KMS-11 (cell line): Measurements from ENCODE around the gene PRMT9.

Source experiments
- H2AFZ ChIP-seq: fragments of 200-600 bp; sonication (generic); 2 replicates; pipeline ENCODE4 v1.6.1; 2016; ENCODE audit warnings: antibody characterized with exemption, mixed run types, low read depth
- H3K27ac ChIP-seq: fragments of 200-600 bp; sonication (generic); 2 replicates; pipeline ENCODE4 v1.6.1; 2016; ENCODE audit warnings: mild to moderate bottlenecking, mixed run types
- H3K27me3 ChIP-seq: fragments of 200-600 bp; sonication (generic); 2 replicates; pipeline ENCODE4 v1.6.1; 2017; ENCODE audit warnings: mild to moderate bottlenecking, low read depth, mixed run types, moderate library complexity; ENCODE audit not compliant: insufficient read depth
- H3K36me3 ChIP-seq: fragments of 200-600 bp; sonication (generic); 2 replicates; pipeline ENCODE4 v1.6.1; 2017; ENCODE audit warnings: mild to moderate bottlenecking, mixed run types; ENCODE audit not compliant: insufficient read depth
- H3K4me1 ChIP-seq: fragments of 200-600 bp; sonication (generic); 2 replicates; pipeline ENCODE4 v1.6.1; 2016; ENCODE audit warnings: mild to moderate bottlenecking, low read depth, mixed run types; ENCODE audit not compliant: poor library complexity, severe bottlenecking
- H3K4me2 ChIP-seq: fragments of 200-600 bp; sonication (generic); 2 replicates; pipeline ENCODE4 v1.7.0; 2016; ENCODE audit warnings: mild to moderate bottlenecking, mixed run types
- H3K4me3 ChIP-seq: fragments of 200-600 bp; sonication (generic); IDR thresholded peaks from 2 replicates; pipeline ENCODE4 v1.6.1; 2017; ENCODE audit warnings: low read depth, low read length, mixed read lengths; ENCODE audit not compliant: insufficient read depth
- H3K79me2 ChIP-seq: fragments of 200-600 bp; sonication (generic); 2 replicates; pipeline ENCODE4 v1.6.1; 2016; ENCODE audit warnings: low read depth, mixed run types; ENCODE audit not compliant: insufficient read depth
- H3K9ac ChIP-seq: fragments of 200-600 bp; sonication (generic); 2 replicates; pipeline ENCODE4 v1.6.1; 2016; ENCODE audit warnings: mild to moderate bottlenecking, mixed run types
- H4K20me1 ChIP-seq: fragments of 200-600 bp; sonication (generic); 2 replicates; pipeline ENCODE4 v1.6.1; 2016; ENCODE audit warnings: mild to moderate bottlenecking, mixed run types; ENCODE audit not compliant: insufficient read depth
- TF ChIP-seq, protein P1 (sequence below): fragments of 200-600 bp; sonication (generic); conservative IDR thresholded peaks from 2 replicates; pipeline ENCODE4 v1.6.1; 2017; ENCODE audit warnings: low read depth, mild to moderate bottlenecking, antibody characterized with exemption, low read length, moderate library complexity, mixed read lengths

PRMT9 gene

GRCh38 chr4:147633113-147633512 is 50.9 kb downstream of the PRMT9 start:
- Histone ChIP-seq H3K4me3 (no peak overlapping the region), H3K36me3 (no peaks in the 10 kb centered on the region; the same call in 1 of the 2 replicates), H3K4me2 (no peak overlapping the region), H3K27me3 (no peaks in the 10 kb centered on the region), H3K4me1 (no peaks in the 10 kb centered on the region), H3K79me2 (no peaks in the 10 kb centered on the region), H4K20me1 (no peaks in the 10 kb centered on the region), H2AFZ (no peak overlapping the region), H3K27ac (no peak overlapping the region), H3K9ac (no peak overlapping the region)
- TF ChIP-seq, protein P1, sequence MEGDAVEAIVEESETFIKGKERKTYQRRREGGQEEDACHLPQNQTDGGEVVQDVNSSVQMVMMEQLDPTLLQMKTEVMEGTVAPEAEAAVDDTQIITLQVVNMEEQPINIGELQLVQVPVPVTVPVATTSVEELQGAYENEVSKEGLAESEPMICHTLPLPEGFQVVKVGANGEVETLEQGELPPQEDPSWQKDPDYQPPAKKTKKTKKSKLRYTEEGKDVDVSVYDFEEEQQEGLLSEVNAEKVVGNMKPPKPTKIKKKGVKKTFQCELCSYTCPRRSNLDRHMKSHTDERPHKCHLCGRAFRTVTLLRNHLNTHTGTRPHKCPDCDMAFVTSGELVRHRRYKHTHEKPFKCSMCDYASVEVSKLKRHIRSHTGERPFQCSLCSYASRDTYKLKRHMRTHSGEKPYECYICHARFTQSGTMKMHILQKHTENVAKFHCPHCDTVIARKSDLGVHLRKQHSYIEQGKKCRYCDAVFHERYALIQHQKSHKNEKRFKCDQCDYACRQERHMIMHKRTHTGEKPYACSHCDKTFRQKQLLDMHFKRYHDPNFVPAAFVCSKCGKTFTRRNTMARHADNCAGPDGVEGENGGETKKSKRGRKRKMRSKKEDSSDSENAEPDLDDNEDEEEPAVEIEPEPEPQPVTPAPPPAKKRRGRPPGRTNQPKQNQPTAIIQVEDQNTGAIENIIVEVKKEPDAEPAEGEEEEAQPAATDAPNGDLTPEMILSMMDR, result no peak

DNA sequence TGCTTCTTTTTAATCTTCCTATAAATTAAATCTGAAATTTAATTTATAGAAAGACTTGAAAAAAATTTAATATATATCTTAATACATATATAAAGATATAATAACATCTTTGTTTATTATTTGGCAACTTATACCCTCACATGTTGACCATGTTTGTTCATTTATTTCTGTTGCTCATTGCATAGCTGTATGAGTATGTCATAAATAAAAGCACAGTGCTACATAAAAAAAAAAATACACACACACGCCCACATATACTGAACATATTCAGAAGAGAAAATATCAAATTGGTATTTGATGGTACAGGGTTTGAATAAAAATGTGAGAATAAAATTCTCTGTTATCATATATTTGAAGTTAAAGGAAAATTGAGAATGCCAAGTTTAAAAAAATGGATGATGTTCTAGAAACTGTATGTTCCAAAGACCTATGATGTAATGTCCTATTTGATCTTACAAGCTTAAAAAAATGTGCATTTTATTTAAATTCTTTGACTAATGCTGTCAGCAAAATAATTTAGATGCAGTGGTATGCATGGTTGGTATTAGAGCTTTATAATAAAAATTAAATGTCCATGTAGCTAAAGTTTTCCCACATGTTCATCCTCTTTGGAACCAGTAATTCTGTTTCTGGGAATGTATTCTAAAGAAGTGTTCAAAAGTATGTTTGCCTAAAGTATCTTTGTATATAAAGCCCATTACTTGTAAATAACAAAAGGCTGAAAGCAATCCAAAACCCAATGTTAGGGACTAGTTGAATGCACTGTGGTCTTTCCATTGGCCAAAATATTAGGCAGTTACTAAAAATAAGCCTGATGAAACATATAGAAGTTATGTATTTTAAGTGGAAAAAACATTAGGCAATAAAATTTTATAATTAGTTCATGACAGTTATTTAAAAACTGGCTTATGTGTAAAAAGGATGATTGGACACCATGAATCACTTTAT is 53.9 kb downstream of the PRMT9 start:
- Histone ChIP-seq H2AFZ (no peak overlapping the region), H3K9ac (no peak overlapping the region), H3K4me3 (no peak overlapping the region), H3K36me3 (no peaks in the 10 kb centered on the region; the same call in 1 of the 2 replicates), H3K79me2 (no peaks in the 10 kb centered on the region), H3K4me1 (no peaks in the 10 kb centered on the region), H3K27ac (no peak overlapping the region), H3K4me2 (no peak overlapping the region), H3K27me3 (no peaks in the 10 kb centered on the region), H4K20me1 (no peaks in the 10 kb centered on the region)
- TF ChIP-seq, protein P1, result no peak

- H3K36me3 ChIP-seq, result 0 out of 2 replicates have a peak, but pooled peaks cover 7% of the 10 kb centered on the region
- H3K79me2 ChIP-seq, result no peaks in the 10 kb centered on the region
- H3K27me3 ChIP-seq, result no peaks in the 10 kb centered on the region
- H3K27ac ChIP-seq, result no peak overlapping the region
- TF ChIP-seq, protein P1, result no peak
- H4K20me1 ChIP-seq, result no peaks in the 10 kb centered on the region
- no peak overlapping the region for H3K4me2 ChIP-seq
- H3K4me3 ChIP-seq, result no peak overlapping the region
- no peak overlapping the region for H3K9ac ChIP-seq
- no peak overlapping the region for H2AFZ ChIP-seq
- no peaks in the 10 kb centered on the region for H3K4me1 ChIP-seq
These were observed 55.5 kb downstream of the PRMT9 start for GRCh38 chr4:147628415-147628814.

- Histone ChIP-seq H3K9ac (no peak overlapping the region), H2AFZ (no peak overlapping the region), H4K20me1 (no peaks in the 10 kb centered on the region), H3K79me2 (peaks cover 4% of the 10 kb centered on the region; the same call in 1 of the 2 replicates), H3K27ac (no peak overlapping the region), H3K4me2 (no peak overlapping the region), H3K4me1 (no peaks in the 10 kb centered on the region), H3K27me3 (no peaks in the 10 kb centered on the region), H3K36me3 (0 out of 2 replicates have a peak, but pooled peaks cover 8% of the 10 kb centered on the region), H3K4me3 (no peak overlapping the region)
- TF ChIP-seq, protein P1, result no peak
These were observed 57.1 kb downstream of the PRMT9 start for GRCh38 chr4:147626903-147627302.
